ENCODE measurements around the gene JPH4. TPM values are rescaled to one million over a fixed set of nuclear protein-coding genes. Genes with fewer than 3 reads are reported as not detected.

Gene JPH4
- polyA plus RNA-seq, 1 of the 3 experiments (the other 2 are of a cell fraction) = 8.7 TPM

DNA sequence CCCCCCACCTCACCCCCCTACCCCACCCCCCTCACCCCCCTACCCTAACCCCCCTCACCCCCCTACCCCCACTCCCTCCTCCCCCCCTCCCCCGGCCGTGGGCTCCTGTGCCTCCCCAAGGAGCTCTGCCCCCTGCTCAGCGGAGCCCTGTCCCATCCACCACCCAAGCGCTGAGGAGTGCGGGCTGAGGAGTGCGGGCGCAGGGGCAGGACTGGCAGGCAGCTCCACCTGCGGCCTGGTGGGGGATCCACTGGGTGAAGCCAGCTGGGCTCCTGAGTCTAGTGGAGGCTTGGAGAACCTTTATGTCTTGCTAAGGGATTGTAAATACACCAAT lies 2.3 kb upstream of the JPH4 start:
- no peak overlapping the region for H3K9ac ChIP-seq
- WGBS (ENCODE audit: low lambda C conversion rate) = 91% methylated on average over 8 of the region's 8 CpGs
- H3K9me2 ChIP-seq = no peaks in the 10 kb centered on the region
- no peak for DNase-seq
- no peak overlapping the region for H3K4me2 ChIP-seq
- H3K4me3 ChIP-seq (ENCODE audit: low read depth in 2 of 2, low read length in 1 of 2) = no peak overlapping the region
- no peaks in the 10 kb centered on the region for H3F3A ChIP-seq (replicated peaks; ENCODE audit: insufficient read depth)
- ChIA-PET CTCF (interaction anchor here (0.7 to 4.3 kb wide), 5 partner anchors 8 to 753 kb away, joined by 3 to 19 read pairs (median 4); no protein-coding TSS in a partner anchor), POLR2A (interaction anchor here (1.7 kb wide), 1 partner anchor 9 kb away, joined by 5 read pairs; no protein-coding TSS in a partner anchor)
- no peaks in the 10 kb centered on the region for H4K20me1 ChIP-seq (ENCODE audit: insufficient read depth)
- H3K27ac ChIP-seq (ENCODE audit: low read depth in 2 of 2, low read length in 1 of 2) = no peak overlapping the region
- H3K9me3 ChIP-seq = no peaks in the 10 kb centered on the region
- H3K36me3 ChIP-seq (replicated peaks in 1 of 2; ENCODE audit: control insufficient read depth in 1 of 2, insufficient read depth in 2 of 2, low read length in 1 of 2) = no peaks in the 10 kb centered on the region
- H3K4me1 ChIP-seq (ENCODE audit: control insufficient read depth in 1 of 2, insufficient read depth in 2 of 2, low read depth in 1 of 2, low read length in 1 of 2) = peaks cover 0 to 19% of the 10 kb centered on the region in 2 experiments; a peak in 1 of 4 replicates
- H3K79me2 ChIP-seq (ENCODE audit: insufficient read depth) = no peaks in the 10 kb centered on the region
- H3K27me3 ChIP-seq (ENCODE audit: insufficient read depth) = no peaks in the 10 kb centered on the region
- no peak for TF ChIP-seq MAX (IDR thresholded peaks at IDR 0.05; ENCODE audit: low read depth)
- TF ChIP-seq RAD21 (IDR thresholded peaks at IDR 0.05; ENCODE audit: low read length) = no peak
- TF ChIP-seq, protein P1, sequence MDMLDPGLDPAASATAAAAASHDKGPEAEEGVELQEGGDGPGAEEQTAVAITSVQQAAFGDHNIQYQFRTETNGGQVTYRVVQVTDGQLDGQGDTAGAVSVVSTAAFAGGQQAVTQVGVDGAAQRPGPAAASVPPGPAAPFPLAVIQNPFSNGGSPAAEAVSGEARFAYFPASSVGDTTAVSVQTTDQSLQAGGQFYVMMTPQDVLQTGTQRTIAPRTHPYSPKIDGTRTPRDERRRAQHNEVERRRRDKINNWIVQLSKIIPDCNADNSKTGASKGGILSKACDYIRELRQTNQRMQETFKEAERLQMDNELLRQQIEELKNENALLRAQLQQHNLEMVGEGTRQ (IDR thresholded peaks at IDR 0.05; ENCODE audit: borderline replicate concordance, low read depth, low read length) = no peak
- TF ChIP-seq FOSL2 (IDR thresholded peaks at IDR 0.05; ENCODE audit: borderline replicate concordance, low read depth) = no peak
- TF ChIP-seq EZH2phosphoT487 (IDR thresholded peaks at IDR 0.05; ENCODE audit: borderline replicate concordance, low read depth) = no peak
- no peak for TF ChIP-seq RFX5 (IDR thresholded peaks at IDR 0.05; ENCODE audit: low read length)
- TF ChIP-seq FOXJ3 (CRISPR knock-in tag; IDR thresholded peaks at IDR 0.05) = no peak
- TF ChIP-seq POLR2AphosphoS5 (IDR thresholded peaks at IDR 0.05; ENCODE audit: low read depth, low read length) = no peak
- no peak for TF ChIP-seq SMC3 (IDR thresholded peaks at IDR 0.05; ENCODE audit: low read depth, low read length)
- no peak for TF ChIP-seq TEAD4 (IDR thresholded peaks at IDR 0.05; ENCODE audit: borderline replicate concordance, insufficient read depth)
- H2AFZ ChIP-seq (ENCODE audit: low read depth) = no peak overlapping the region

GRCh38 chr14:23580152-23580926 lies 1.7 kb upstream of the JPH4 start:
- POLR2A ChIA-PET = interaction anchor here (1.7 kb wide), 1 partner anchor 8 kb away, joined by 5 read pairs; no protein-coding TSS in a partner anchor
- 96% methylated on average over 6 of the region's 24 CpGs for WGBS (ENCODE audit: low lambda C conversion rate)
- no peaks in the 10 kb centered on the region for H3K36me3 ChIP-seq (replicated peaks in 1 of 2; ENCODE audit: control insufficient read depth in 1 of 2, insufficient read depth in 2 of 2, low read length in 1 of 2)
- no peak for DNase-seq
- no peaks in the 10 kb centered on the region for H4K20me1 ChIP-seq (ENCODE audit: insufficient read depth)
- H3K4me3 ChIP-seq (ENCODE audit: low read depth in 2 of 2, low read length in 1 of 2) = no peak overlapping the region
- H3K79me2 ChIP-seq (ENCODE audit: insufficient read depth) = no peaks in the 10 kb centered on the region
- no peaks in the 10 kb centered on the region for H3K9me2 ChIP-seq
- no peak overlapping the region for H3K4me2 ChIP-seq
- H3K9ac ChIP-seq = no peak overlapping the region
- no peak overlapping the region; a peak in 1 of 4 replicates for H3K27ac ChIP-seq (ENCODE audit: low read depth in 2 of 2, low read length in 1 of 2)
- no peaks in the 10 kb centered on the region for H3K9me3 ChIP-seq
- H2AFZ ChIP-seq (ENCODE audit: low read depth) = no peak overlapping the region
- CTCF ChIA-PET = interaction anchor here (1.1 to 4.3 kb wide), 3 partner anchors 9 to 23 kb away, joined by 4 to 19 read pairs (median 5); no protein-coding TSS in a partner anchor
- peaks cover 0 to 24% of the 10 kb centered on the region in 2 experiments; a peak in 1 of 4 replicates for H3K4me1 ChIP-seq (ENCODE audit: control insufficient read depth in 1 of 2, insufficient read depth in 2 of 2, low read depth in 1 of 2, low read length in 1 of 2)
- H3F3A ChIP-seq (replicated peaks; ENCODE audit: insufficient read depth) = no peaks in the 10 kb centered on the region
- no peaks in the 10 kb centered on the region for H3K27me3 ChIP-seq (ENCODE audit: insufficient read depth)
- TF ChIP-seq USF1 (IDR thresholded peaks at IDR 0.05; ENCODE audit: borderline replicate concordance, low read depth) (no peak), NRF1 (IDR thresholded peaks at IDR 0.05; ENCODE audit: low read depth, low read length) (no peak), CHD2 (IDR thresholded peaks at IDR 0.05; ENCODE audit: low read length, partially characterized antibody) (no peak), RXRA (IDR thresholded peaks at IDR 0.05; ENCODE audit: borderline replicate concordance, low read depth) (no peak), EZH2phosphoT487 (IDR thresholded peaks at IDR 0.05; ENCODE audit: borderline replicate concordance, low read depth) (no peak), MXI1 (IDR thresholded peaks at IDR 0.05; ENCODE audit: low read depth, low read length) (no peak), NFIC (IDR thresholded peaks at IDR 0.05; ENCODE audit: borderline replicate concordance) (no peak), YY1 (IDR thresholded peaks at IDR 0.05; ENCODE audit: low read depth) (no peak), POLR2AphosphoS5 (IDR thresholded peaks at IDR 0.05; ENCODE audit: low read depth, low read length) (no peak), ELF1 (IDR thresholded peaks at IDR 0.05) (no peak), TAF1 (IDR thresholded peaks at IDR 0.05; ENCODE audit: borderline replicate concordance, low read depth, low read length) (no peak)
- TF ChIP-seq, protein P2, sequence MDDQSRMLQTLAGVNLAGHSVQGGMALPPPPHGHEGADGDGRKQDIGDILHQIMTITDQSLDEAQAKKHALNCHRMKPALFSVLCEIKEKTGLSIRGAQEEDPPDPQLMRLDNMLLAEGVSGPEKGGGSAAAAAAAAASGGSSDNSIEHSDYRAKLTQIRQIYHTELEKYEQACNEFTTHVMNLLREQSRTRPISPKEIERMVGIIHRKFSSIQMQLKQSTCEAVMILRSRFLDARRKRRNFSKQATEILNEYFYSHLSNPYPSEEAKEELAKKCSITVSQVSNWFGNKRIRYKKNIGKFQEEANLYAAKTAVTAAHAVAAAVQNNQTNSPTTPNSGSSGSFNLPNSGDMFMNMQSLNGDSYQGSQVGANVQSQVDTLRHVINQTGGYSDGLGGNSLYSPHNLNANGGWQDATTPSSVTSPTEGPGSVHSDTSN (IDR thresholded peaks at IDR 0.05) = no peak
- TF ChIP-seq, protein P1 (IDR thresholded peaks at IDR 0.05; ENCODE audit: borderline replicate concordance, low read depth, low read length) = no peak
- TF ChIP-seq, protein P3, sequence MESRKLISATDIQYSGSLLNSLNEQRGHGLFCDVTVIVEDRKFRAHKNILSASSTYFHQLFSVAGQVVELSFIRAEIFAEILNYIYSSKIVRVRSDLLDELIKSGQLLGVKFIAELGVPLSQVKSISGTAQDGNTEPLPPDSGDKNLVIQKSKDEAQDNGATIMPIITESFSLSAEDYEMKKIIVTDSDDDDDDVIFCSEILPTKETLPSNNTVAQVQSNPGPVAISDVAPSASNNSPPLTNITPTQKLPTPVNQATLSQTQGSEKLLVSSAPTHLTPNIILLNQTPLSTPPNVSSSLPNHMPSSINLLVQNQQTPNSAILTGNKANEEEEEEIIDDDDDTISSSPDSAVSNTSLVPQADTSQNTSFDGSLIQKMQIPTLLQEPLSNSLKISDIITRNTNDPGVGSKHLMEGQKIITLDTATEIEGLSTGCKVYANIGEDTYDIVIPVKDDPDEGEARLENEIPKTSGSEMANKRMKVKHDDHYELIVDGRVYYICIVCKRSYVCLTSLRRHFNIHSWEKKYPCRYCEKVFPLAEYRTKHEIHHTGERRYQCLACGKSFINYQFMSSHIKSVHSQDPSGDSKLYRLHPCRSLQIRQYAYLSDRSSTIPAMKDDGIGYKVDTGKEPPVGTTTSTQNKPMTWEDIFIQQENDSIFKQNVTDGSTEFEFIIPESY (IDR thresholded peaks at IDR 0.05; ENCODE audit: borderline replicate concordance, low read depth) = no peak
